GM15510 (cell line): ENCODE results near the gene UGT2B7.

ENCODE experiments used
- POLR2A ChIP-seq: IDR thresholded peaks from 3 replicates; pipeline ENCODE4 v1.6.1; 2011; ENCODE audit warnings: borderline replicate concordance; ENCODE audit not compliant: insufficient read length; ENCODE audit errors: extremely low read depth

UGT2B7 gene

GRCh38 chr4:69141320-69141719 is 45.0 kb downstream of the UGT2B7 start:
- TF ChIP-seq POLR2A = no peak

- TF ChIP-seq POLR2A = no peak
These were observed 51.1 kb downstream of the UGT2B7 start for GRCh38 chr4:69147334-69147733.

- TF ChIP-seq POLR2A = no peak
These were observed 57.7 kb downstream of the UGT2B7 start for GRCh38 chr4:69154021-69154420.

- TF ChIP-seq POLR2A = no peak
These were observed 60.6 kb downstream of the UGT2B7 start for GRCh38 chr4:69156913-69157312.
